Right atrium auricular region (tissue), 2 donors: Measurements from ENCODE around the gene CCL19. TPM values are rescaled to one million over a fixed set of nuclear protein-coding genes. Genes with fewer than 3 reads are reported as not detected.
A peak's percentile ranks its signal among the peaks of the same experiment; 100 is the strongest.

Experiments used
- DNase-seq: peaks from one replicate; pipeline ENCODE4 v3.0.0-alpha.2; 2019; ENCODE audit warnings: low spot score
- H3K27ac ChIP-seq, 2 donors: fragments of 200-600 bp; sonication (generic); 1 replicate in 1 of 2; 2 replicates in 1 of 2; pipeline ENCODE4 v1.5.1; 2016 to 2019
- H3K27me3 ChIP-seq, 2 donors: fragments of 200-600 bp; sonication (generic); one replicate each; pipeline versions ENCODE4 v1.5.1 to v1.6.0; 2017 to 2019
- H3K36me3 ChIP-seq: fragments of 200-600 bp; sonication (generic); one replicate; pipeline ENCODE4 v1.5.1; 2016
- H3K4me1 ChIP-seq, 2 donors: fragments of 200-600 bp; sonication (generic); one replicate each; pipeline versions ENCODE4 v1.5.1 to v1.6.0; 2017 to 2019
- H3K4me3 ChIP-seq, 2 donors: fragments of 200-600 bp; sonication (generic); 1 replicate in 1 of 2; 2 replicates in 1 of 2; pipeline ENCODE4 v1.5.1; 2017 to 2019; ENCODE audit warnings: mild to moderate bottlenecking in 1 of 2, moderate library complexity in 1 of 2
- H3K9me3 ChIP-seq, 2 donors: fragments of 200-600 bp; sonication (generic); one replicate each; pipeline ENCODE4 v1.5.1; 2019
- CTCF ChIP-seq, 2 donors: fragments of 200-600 bp; sonication (generic); IDR thresholded peaks; one replicate each; pipeline ENCODE4 v1.5.1; 2019; ENCODE audit warnings: antibody characterized with exemption in 2 of 2
- total RNA-seq, 2 donors: library from RNA; depleted of rRNA; stranded (reverse); fragments of >200 nt; gene quantifications; one replicate each; pipeline ENCODE4 v1.1.0, GENCODE V29; 2016

CCL19 gene
- total RNA-seq, 2 donors from 2014 or later: 0.63 TPM; not detected in 1

DNA sequence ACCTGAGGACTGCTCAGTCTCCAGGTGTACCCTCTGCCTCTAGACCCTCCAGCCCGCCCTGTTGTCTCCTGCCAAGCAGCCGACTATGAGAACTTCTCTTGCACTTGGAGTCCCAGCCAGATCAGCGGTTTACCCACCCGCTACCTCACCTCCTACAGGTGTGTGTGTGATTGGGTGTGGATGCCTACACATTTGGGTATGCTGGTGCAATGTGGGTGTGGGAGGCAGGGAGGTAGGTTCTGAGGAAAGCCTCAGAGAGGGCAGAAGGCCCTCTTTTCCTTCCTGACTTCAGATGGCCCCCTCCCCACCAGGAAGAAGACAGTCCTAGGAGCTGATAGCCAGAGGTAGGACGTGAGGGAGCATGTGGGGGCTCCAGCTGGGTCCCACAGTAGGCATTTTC, 34.1 kb downstream of the CCL19 start:
- peaks cover 7% of the 10 kb centered on the region for H3K36me3 ChIP-seq
- no peaks in the 10 kb centered on the region for H3K9me3 ChIP-seq
- no peaks in the 10 kb centered on the region for H3K27me3 ChIP-seq
- H3K27ac ChIP-seq: no peak overlapping the region
- peaks cover 0 to 46% of the 10 kb centered on the region in 2 donors for H3K4me1 ChIP-seq
- no peak overlapping the region for H3K4me3 ChIP-seq
- no peak for TF ChIP-seq CTCF (IDR thresholded peaks at IDR 0.05)
- DNase-seq: no peak

DNA sequence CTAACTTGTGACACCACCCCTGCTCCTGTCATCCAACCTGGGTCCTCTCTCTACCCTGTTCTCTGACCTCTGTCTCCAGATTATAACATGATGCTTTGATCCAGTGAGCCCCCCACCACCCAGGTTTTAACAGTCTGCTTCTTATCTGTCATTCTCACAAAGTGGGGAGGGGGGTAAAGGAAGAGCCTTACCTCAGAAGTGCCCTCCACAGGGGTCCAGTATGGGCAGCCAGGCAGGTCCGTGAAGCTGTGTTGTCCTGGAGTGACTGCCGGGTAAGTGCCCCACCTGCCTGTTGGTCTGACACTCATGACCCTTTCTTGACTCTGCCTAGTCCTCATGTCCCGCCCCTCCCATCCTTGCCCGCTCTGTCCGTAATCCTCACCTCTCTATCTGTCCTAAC, 35.7 kb downstream of the CCL19 start:
- Histone ChIP-seq H3K36me3 (peaks cover 5% of the 10 kb centered on the region), H3K4me3 (no peak overlapping the region), H3K4me1 (peaks cover 0 to 59% of the 10 kb centered on the region in 2 donors), H3K27me3 (no peaks in the 10 kb centered on the region), H3K9me3 (no peaks in the 10 kb centered on the region), H3K27ac (peak overlapping the region; percentile 85 to 93)
- DNase-seq: no peak
- no peak for TF ChIP-seq CTCF (IDR thresholded peaks at IDR 0.05)

- peak; percentile 74 for DNase-seq
- Histone ChIP-seq H3K4me3 (no peak overlapping the region), H3K36me3 (peaks cover 7% of the 10 kb centered on the region), H3K27me3 (no peaks in the 10 kb centered on the region), H3K9me3 (no peaks in the 10 kb centered on the region), H3K4me1 (peaks cover 0 to 59% of the 10 kb centered on the region in 2 donors), H3K27ac (peak overlapping the region; percentile 85 to 93)
- no peak for TF ChIP-seq CTCF (IDR thresholded peaks at IDR 0.05)
Observed at GRCh38 chr9:34654323-34655051, 36.6 kb downstream of the CCL19 start.

GRCh38 chr9:34653151-34654072, 37.7 kb downstream of the CCL19 start:
- no peak for TF ChIP-seq CTCF (IDR thresholded peaks at IDR 0.05)
- Histone ChIP-seq H3K27ac (peak overlapping the region; percentile 85 to 93), H3K4me3 (peak overlapping the region; percentile 29 to 52), H3K9me3 (no peaks in the 10 kb centered on the region), H3K36me3 (peaks cover 18% of the 10 kb centered on the region), H3K27me3 (no peaks in the 10 kb centered on the region), H3K4me1 (peaks cover 0 to 68% of the 10 kb centered on the region in 2 donors)
- no peak for DNase-seq

DNA sequence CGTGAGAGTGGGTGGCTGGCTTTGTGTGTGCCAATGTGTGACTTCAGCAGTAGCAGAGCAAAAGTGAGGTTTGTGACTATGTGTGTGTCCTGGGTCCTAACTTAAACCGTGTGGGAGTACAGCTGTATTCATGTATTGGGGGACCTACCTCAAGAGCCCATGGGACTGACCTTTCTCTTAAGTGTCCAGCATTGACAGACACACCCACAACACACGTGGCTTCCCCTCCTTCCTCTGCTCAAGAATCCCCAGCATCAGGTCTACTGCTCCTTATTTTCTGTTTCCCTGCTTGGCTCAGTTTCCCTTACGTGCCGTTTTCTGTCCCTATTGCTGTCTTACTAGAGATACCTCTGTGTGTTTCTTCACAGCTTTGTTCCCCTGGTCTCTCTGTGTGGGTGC, 38.5 kb downstream of the CCL19 start:
- H3K4me1 ChIP-seq: peaks cover 0 to 76% of the 10 kb centered on the region in 2 donors
- no peak for TF ChIP-seq CTCF (IDR thresholded peaks at IDR 0.05)
- H3K27me3 ChIP-seq: no peaks in the 10 kb centered on the region
- H3K27ac ChIP-seq: peak overlapping the region; percentile 85 to 93
- H3K4me3 ChIP-seq: peak overlapping the region; percentile 29 to 52
- no peak for DNase-seq
- H3K9me3 ChIP-seq: no peaks in the 10 kb centered on the region
- peaks cover 20% of the 10 kb centered on the region for H3K36me3 ChIP-seq
